ENCODE data around the gene ATMIN.

ATMIN gene

DNA sequence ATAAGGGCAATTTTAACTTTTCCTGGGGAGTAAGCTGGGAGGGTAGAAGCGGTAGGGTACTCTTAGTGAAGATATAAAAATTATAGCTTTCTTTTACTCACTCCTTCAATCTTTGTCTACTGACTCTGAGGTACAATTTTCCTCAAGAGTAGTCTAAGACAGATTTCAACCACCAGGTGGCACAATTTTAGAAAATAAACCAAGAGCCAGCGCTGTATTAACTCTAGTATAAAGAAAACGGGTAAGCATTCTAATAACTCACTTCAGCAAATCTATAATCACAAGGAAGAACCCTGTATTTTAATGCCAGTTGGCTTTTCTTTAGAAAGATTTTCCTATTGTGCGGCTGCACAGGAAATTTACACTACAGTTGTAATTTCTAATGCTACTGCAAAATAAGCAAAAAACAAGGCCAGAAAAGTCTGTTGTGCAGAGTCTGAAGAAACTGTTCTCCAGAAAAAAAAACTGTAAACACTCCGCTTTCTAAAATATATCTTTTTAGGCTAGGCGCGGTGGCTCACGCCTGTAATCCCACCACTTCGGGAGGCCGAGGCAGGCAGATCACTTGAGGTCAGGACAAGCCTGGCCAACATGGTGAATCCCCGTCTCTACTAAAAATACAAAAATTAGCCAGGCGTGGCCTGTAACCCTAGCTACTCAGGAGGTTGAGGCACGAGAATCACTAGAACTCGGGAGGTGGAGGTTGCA is 30.8 kb upstream of the ATMIN start:
- TF ChIP-seq, protein P1, sequence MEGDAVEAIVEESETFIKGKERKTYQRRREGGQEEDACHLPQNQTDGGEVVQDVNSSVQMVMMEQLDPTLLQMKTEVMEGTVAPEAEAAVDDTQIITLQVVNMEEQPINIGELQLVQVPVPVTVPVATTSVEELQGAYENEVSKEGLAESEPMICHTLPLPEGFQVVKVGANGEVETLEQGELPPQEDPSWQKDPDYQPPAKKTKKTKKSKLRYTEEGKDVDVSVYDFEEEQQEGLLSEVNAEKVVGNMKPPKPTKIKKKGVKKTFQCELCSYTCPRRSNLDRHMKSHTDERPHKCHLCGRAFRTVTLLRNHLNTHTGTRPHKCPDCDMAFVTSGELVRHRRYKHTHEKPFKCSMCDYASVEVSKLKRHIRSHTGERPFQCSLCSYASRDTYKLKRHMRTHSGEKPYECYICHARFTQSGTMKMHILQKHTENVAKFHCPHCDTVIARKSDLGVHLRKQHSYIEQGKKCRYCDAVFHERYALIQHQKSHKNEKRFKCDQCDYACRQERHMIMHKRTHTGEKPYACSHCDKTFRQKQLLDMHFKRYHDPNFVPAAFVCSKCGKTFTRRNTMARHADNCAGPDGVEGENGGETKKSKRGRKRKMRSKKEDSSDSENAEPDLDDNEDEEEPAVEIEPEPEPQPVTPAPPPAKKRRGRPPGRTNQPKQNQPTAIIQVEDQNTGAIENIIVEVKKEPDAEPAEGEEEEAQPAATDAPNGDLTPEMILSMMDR (IDR thresholded peaks at IDR 0.05; ENCODE audit: borderline replicate concordance, insufficient read depth, low read depth, low read length) = peak; percentile 33; the same call in 1 of the 2 replicates
- peak overlapping the region; percentile 31 for H3K4me3 ChIP-seq (ENCODE audit: low read depth, low read length)

DNA sequence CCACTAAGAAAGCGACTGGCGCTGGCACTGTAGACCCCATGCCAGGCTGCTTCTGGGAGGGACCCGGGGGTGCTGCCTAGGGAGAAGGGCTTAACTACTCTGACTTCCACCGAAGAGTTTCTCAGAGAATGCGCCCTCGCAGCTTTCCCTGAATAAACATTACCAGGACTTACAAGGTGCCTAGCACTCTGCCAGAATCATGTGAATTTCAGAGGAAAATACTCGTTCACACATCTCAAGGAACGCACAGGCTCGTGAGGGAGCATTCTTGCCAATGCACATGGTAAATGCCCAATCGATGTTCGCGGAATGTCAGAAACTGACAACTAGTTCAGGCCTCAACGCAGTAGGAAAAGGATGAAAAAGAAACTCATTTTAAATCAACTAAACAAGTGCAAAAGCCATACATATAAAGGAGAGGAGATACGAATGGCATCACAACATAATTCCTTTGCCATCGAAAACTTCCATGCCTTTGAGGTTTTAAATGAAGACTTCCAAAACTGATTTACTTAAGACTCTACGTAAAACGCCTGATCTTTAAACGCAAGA is 30.0 kb upstream of the ATMIN start:
- peak overlapping the region; percentile 90 for H3K4me3 ChIP-seq (ENCODE audit: low read depth, low read length)

DNA sequence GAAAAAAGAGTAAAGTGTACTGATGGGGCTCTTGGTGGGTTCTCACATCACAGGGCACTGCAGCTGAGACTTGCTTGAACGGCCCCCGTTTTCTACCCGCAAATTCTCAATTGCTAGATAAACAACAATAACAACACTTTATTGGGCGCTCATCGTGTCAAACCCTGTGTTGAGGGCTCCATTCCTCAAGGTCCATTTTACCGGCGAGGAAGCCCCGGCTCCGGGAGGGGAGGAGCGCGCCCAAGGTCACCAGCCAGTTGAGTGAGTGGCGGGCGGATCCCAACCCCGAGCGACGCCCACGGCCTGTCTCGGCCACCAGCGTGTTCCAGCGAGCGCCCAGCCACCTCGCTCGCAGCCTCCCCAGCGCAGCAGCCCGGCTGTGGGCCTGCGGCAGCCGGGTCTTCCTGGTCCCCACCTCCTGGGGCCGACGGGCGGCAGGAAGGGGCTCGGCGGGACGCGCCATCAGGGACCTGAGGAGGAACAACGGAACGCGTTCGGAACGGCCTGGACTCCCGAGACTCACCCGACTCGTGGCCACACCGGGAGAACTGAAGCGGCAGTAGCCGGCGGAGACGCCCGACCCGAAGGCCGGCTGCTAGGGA is 29.3 kb upstream of the ATMIN start:
- TF ChIP-seq, protein P1 (IDR thresholded peaks at IDR 0.05; ENCODE audit: borderline replicate concordance, insufficient read depth, low read depth, low read length) = no peak
- peak overlapping the region; percentile 90 for H3K4me3 ChIP-seq (ENCODE audit: low read depth, low read length)

More for the DNA sequence above, 30.0 kb upstream of the ATMIN start:
- TF ChIP-seq, protein P1 (IDR thresholded peaks at IDR 0.05; ENCODE audit: borderline replicate concordance, insufficient read depth, low read depth, low read length) = no peak

DNA sequence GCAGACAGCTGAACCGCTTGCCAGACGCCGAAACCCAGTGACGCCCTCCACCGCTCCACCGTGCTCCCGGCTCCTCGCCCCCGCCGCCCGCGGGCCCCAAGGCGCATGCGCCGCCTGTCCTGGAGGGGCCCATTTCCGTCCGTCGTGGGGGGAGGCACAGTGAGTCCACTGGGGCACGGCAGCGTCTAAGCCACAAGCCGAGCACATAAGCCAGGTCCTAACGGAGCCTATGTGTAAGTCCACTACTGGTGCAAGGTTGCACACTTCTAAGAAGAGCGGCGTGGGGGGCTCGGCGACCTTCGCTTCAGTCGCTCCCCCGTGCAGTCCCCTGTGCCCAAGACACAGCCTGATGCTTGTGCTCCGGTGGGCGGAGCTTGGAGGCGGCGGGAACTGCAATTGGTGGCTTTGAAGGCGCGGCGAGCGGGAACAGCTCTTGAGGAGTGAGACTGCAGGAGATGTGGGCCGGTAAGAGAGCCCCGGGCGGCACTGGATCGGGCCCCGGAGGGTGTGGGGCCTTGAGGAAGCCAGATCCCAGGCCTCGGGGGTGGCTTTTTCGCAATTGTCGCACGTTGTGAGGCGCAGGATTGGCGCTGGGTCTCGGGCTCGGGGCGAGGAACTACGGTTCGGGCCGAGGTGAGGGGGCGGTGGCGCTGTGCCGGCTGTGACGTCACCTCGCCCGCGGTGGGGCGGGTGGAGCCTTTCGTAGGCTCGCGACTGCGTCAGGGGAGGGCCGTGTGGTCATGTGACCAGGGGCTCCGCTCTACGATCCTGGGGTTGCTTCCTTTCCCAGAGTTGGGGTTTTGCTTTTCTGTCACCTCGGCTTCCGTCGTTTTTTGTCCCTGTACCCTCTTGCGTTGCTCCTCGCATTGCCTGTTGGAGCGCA is 28.6 kb upstream of the ATMIN start, which contains the start of the genes CENPN and CMC2:
TSS of gene CENPN (plus strand) at position 402 of the 883 bp plus-strand sequence. CDS start 4,726 bp downstream, outside the sequence.
TSS of gene CMC2 (minus strand) at position 73 of the 883 bp plus-strand sequence. CDS start 9,491 bp downstream, outside the sequence.
- TF ChIP-seq, protein P1 (IDR thresholded peaks at IDR 0.05; ENCODE audit: borderline replicate concordance, insufficient read depth, low read depth, low read length) = no peak
- peak within 1 kb of the TSS; percentile 90 for H3K4me3 ChIP-seq (ENCODE audit: low read depth, low read length)

DNA sequence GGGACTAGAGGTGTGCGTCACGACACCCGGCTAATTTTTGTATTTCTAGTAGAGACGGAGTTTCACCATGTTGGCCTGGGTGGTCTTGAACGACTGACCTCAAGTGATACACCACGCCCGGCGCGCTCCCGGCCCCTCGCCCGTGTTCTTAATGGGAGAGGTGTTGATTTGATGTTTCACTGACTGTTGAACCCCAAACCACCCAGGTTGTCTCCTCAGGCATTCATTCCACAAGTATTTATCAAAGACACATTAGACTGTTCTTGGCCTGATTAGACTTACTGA is 27.2 kb upstream of the ATMIN start:
- TF ChIP-seq, protein P1 (IDR thresholded peaks at IDR 0.05; ENCODE audit: borderline replicate concordance, insufficient read depth, low read depth, low read length) = no peak
- peak overlapping the region; percentile 90 for H3K4me3 ChIP-seq (ENCODE audit: low read depth, low read length)

DNA sequence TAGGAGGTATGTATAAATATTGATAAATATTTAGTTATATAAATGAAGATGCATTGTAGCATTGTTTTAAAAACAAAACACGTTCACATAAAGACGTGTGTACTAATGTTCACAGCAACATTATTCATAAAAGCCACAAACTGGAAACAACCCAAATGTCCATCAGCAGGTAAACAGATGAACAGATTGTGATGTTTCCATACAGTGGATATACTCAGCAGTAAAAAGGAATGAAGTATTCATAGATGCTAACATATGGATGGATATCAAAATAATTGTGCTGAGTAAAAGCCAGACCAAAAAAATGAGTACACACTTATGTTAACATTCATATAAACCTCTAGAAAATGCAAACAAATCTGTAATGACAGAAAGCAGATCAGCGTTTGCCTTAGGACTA is 22.7 kb upstream of the ATMIN start:
- H3K4me3 ChIP-seq (ENCODE audit: low read depth, low read length) = no peak overlapping the region
- TF ChIP-seq, protein P1 (IDR thresholded peaks at IDR 0.05; ENCODE audit: borderline replicate concordance, insufficient read depth, low read depth, low read length) = no peak
